Suppressor macrophage (primary cell): ENCODE data around the gene PRTN3.

Experiments used
- DNase-seq, 4 experiments: peaks; one replicate each; pipeline ENCODE4 v3.0.0-alpha.2; 2020 to 2022

Gene PRTN3

DNA sequence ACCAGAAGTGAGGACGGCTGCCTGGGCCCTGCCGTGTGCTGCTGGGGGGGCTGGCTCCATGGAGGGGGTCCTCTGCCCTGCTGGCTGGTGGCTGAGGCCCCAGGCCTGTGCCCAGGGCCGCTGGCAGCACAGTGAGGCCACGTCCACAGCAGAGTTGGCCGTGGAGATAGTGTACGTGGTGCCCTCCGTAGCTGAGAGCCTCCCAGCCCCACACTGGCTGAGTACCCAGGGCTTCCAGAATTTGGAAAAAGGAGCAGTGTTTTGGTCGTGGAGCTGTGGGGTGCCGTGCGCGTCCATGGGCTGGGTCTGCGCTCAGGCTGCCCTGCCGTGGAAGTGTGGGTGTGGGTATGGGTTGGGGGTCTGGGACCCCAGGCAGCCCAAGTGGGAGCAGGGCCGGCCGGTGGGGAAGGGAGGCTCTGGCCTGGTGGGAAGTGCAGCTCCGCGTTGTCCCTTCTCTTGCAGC is 37.7 kb upstream of the PRTN3 start:
- DNase-seq = no peak

- no peak for DNase-seq
Observed at GRCh38 chr19:803686-804418, 36.9 kb upstream of the PRTN3 start.

DNA sequence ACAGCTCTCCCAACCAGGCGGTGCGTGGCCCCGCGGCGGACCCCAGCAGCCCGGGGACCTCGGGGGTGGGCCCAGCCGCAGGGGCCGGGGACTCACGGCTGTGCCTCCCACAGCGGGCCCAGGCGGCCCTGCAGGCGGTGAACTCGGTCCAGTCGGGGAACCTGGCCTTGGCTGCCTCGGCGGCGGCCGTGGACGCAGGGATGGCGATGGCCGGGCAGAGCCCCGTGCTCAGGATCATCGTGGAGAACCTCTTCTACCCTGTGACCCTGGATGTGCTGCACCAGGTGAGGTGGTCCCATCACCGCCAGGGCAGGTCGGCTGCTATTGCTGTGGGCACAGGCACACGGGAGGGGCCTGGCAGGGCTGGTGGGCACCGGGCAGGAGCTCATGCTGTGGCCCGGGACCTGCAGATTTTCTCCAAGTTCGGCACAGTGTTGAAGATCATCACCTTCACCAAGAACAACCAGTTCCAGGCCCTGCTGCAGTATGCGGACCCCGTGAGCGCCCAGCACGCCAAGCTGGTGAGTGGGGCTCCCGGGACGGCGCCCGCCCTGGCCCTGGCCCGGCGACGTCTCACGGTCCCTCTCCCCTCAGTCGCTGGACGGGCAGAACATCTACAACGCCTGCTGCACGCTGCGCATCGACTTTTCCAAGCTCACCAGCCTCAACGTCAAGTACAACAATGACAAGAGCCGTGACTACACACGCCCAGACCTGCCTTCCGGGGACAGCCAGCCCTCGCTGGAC is 36.2 kb upstream of the PRTN3 start:
- no peak for DNase-seq

GRCh38 chr19:805166-805551 is 35.6 kb upstream of the PRTN3 start:
- DNase-seq = no peak

DNA sequence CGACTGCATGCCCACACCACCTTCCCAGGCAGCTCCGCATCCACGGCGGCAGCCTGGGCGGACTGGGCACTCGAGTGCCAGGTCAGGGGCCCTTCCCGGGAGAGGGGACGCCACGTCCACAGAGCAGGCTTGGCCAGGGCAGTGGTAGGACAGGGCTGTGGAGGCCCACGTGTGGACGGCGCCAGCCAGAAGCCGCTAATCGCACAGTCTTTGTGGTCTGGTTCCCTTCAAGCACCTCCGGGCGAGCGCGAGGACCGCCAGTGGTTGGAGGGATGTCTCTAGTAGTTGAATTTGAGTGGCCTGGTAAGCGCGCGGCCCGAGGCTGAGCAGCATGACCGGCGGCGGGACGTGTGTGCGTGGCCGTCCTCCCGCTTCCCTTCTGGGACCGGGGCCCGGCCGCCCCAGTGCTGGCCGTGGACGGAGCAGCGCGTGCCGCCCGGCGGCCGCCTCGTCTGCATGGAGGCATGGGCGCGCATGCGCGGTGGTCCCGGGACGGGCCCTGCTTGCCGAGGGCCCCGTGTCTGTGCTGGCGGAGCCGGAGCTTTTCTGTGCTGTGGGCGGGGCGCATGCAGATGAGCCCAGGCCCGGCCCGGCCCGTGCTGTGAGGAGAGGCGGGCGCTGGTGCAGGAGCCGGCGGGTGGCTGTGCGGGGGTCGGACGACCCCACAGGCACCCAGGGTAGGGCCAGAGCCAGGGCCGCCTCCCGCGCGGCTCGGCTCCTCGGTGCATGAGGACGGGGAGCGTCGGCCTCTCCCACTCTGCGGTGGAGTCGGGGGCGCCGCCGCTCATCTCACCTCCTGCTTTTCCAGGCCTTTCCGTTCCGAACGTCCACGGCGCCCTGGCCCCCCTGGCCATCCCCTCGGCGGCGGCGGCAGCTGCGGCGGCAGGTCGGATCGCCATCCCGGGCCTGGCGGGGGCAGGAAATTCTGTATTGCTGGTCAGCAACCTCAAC is 34.9 kb upstream of the PRTN3 start:
- no peak for DNase-seq

DNA sequence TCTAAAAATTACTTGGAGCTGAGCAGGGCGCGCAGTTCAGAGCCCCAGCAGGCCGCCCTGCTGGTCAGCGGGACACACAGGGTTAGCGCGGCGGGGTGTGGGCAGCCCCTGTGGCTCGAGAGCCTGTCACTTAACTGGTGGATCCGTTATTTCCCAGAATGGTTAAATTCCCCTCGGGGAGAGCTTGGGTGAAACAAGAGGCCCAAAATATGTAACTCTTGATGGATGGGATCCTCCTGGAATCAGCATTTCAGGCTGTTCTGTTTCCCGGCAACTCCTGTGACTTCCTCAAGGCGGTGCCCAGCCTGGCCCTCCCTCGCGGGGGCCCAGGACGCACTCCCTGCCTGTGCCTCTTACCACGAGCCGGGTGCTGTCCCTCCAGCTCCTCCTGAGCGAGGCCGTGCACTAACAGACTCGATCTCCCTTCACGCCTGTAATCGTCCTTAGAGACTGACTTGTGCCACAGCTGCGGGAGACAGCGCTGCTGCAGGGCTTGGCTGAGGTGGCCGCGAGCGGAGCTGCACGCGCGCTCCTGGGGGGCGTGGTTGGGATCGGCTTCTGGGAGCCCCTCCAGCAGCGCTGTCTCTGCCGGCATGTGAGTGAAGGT is 33.9 kb upstream of the PRTN3 start:
- no peak for DNase-seq

DNA sequence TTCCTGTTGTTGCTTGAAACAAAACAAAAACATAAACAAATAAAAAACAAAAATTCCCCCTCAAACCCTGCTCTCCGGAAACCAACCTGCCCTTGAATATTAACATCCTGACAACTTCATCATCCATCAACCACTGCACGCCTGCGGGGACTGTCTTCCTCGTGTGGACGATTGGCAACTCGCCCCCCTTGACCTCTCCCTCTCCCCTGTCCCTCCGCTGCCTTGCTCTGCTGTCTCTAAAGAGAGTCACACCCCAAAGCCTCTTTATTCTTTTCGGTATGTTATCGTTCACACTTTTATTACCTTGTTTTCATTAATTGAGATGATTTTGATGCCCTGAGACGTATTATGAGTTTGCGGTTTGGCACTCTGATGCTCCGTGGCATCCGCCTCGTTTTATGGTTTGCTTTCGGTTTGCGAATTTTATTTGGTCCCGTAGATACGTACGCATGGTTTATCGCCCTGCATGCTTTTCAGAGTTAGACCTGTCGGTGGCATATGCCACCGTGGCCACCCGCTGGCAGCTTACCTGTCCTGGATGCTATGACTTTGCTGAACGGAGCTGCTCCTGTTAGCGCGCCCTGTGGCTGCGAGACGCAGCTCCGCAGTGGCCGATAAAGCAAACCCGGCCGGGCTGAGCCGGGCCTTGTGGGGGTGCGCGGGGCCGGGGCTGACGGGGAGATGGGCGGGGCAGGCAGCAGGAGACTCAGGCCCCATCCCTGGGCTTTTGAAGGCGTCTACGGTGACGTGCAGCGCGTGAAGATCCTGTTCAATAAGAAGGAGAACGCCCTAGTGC is 33.0 kb upstream of the PRTN3 start:
- DNase-seq = no peak

DNA sequence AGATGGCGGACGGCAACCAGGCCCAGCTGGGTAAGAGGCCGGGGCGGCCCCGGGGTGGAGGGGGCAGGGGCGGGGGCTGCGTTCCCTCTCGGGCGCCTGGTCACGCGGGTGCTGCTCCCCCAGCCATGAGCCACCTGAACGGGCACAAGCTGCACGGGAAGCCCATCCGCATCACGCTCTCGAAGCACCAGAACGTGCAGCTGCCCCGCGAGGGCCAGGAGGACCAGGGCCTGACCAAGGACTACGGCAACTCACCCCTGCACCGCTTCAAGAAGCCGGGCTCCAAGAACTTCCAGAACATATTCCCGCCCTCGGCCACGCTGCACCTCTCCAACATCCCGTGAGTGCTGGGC is 32.4 kb upstream of the PRTN3 start:
- DNase-seq = no peak

- no peak for DNase-seq
Observed at GRCh38 chr19:810077-810855, 30.5 kb upstream of the PRTN3 start.

DNA sequence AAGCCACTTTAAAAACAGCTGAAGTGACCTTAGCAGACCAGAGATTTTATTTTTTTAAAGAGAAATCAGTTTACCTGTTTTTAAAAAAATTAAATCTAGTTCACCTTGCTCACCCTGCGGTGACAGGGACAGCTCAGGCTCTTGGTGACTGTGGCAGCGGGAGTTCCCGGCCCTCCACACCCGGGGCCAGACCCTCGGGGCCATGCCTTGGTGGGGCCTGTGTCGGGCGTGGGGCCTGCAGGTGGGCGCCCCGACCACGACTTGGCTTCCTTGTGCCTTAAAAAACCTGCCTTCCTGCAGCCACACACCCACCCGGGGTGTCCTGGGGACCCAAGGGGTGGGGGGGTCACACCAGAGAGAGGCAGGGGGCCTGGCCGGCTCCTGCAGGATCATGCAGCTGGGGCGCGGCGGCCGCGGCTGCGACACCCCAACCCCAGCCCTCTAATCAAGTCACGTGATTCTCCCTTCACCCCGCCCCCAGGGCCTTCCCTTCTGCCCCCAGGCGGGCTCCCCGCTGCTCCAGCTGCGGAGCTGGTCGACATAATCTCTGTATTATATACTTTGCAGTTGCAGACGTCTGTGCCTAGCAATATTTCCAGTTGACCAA is 29.8 kb upstream of the PRTN3 start:
- no peak for DNase-seq

- DNase-seq = no peak
Observed at GRCh38 chr19:811506-812048, 29.2 kb upstream of the PRTN3 start.

DNA sequence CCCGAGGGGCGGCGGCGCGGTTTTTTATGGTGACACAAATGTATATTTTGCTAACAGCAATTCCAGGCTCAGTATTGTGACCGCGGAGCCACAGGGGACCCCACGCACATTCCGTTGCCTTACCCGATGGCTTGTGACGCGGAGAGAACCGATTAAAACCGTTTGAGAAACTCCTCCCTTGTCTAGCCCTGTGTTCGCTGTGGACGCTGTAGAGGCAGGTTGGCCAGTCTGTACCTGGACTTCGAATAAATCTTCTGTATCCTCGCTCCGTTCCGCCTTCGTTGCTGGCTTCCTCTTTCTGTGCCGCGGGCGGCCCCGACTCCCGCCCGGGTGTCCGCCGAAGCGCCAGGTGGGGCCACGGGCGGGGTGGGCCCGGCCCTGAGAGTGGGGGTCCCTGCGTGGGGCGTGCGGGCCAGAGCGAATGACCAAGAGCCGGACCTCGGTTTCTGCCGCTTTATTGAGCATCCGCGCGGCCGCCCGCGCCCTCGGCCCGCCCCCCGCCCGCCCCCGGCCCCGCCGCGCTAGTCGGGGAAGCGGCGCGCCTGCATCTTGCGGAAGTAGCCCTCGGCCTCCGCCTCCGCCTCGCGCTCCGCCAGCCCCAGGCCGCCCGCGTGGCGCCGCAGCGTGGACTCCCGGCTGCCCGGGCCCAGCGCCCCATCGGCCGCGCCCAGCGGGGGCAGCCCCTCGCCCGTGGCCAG is 28.6 kb upstream of the PRTN3 start:
- DNase-seq = peak in 1 of 4 experiments; percentile 23

GRCh38 chr19:812747-813218 is 28.0 kb upstream of the PRTN3 start:
- DNase-seq = no peak

DNA sequence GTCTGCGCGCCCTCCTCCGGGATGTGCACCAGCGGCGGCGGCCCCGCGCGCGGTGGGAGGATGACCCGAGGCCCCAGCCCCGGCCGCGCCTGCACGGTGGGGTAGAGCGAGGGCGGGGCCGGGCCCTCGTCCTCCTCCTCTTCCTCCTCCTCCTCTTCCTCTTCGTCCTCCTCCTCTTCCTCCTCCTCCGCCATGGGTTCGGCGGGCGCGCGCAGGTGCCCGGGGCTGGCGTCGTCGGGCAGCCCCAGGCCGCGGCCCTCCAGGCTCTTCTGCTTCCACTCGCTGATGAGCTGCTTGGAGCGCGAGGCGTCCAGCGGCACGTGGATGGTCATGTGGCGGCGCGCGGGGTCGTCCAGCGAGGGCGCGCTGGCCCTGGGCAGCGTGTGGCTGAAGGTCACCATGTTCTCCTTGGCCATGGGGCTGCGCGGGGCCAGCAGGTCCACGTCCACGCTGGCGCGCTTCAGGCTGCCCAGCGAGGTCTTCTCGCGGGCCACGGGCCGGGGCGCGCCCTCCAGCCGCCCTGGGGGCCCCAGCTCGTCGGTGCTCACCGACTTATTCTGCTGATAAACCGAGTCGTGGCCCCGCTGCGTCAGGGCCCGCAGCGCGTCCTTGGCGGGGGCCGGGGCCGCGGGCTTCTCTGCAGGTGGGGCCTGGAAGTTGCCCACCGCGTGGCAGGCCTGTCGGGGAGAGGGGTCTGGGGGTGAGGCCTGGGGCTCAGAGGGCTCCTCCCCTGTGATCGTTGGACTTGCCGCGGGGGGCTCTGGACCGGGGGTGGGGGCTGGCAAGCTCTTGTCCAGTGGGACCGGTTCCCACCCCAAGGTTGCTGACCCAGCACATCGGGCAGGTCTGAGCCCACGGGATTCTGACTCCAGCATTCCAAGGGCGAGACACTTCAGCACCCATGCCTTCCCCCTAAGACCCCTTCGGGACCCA is 27.3 kb upstream of the PRTN3 start:
- DNase-seq = no peak

DNA sequence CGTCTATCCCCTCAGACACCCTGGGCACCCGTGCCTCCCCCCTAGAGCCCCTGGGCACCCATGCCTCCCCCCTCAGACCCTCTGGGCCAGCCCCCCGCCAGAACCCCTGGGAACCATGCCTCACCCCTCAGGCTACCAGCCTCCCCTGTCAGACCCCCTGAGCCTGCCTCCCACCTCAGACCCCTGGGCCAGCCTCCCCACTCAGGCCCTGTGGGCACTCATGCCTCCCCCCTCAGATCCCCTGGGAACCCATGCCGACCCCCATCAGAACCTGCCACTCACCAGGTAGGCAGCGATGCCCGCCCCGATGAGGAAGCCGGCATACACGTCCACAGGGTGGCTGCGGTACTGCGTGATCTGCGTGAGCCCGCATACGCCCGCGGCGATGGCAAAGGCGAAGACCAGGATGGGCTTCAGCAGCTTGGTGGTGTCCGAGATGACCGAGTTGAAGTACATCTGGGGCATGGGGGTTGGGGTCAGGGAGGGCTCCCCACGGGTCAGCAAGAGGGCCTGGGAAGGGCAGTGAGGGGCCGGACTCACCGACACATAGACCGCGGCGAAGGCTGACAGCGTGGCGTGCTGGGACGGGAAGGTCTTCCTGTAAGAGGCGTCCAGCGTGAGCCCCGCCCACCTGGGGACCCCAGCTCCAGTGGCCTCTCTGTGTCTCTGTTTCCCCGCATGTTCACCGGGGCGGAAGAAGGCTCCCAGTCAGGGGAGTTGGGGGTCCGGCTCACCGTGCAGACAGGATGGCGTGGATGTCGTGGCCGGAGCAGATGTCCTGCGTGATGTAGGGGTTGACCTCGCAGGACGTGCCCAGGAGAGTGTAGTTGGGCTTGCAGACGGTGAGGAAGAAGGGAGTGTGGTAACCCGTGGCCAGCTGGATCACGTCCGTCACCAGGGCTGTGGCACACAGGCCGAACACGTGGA is 26.4 kb upstream of the PRTN3 start:
- DNase-seq = no peak

DNA sequence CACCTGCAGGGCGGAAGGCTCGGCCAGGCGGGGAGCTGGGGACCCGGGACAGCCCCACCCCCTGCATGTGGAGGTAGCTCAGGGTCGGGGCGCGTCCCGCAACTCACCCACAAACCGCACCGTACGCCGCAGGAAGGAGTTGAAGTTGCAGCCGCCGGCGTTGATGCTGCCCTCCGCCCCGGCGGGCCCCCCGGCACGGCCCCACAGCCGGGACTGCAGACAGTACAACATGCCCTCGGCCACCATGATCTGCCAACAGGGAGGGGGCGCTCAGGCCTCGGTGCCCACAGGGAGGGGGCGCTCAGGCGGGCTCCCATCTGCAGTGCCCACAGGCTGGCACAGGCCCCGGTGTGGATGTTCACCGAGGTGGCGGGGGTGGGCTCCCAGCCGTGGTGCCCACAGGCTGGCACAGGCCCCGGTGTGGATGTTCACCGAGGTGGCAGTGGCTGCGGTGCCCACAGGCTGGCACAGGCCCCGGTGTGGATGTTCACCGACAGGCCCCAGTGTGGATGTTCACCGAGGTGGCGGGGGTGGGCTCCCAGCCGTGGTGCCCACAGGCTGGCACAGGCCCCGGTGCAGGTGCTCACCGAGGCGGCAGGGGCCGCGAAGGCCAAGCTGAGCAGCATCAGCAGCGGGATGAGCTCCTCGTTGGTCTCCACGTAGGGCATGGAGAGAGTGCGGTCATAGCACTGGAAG is 25.6 kb upstream of the PRTN3 start:
- no peak for DNase-seq
